K562 (cell line): ENCODE data around the gene KCNH2. TPM values are rescaled to one million over a fixed set of nuclear protein-coding genes. Genes with fewer than 3 reads are reported as not detected.

Source experiments
- CHD7 ChIP-seq: fragments of 200-600 bp; sonication (generic); IDR thresholded peaks from one replicate; pipeline ENCODE4 v1.6.1; 2012; ENCODE audit warnings: mild to moderate bottlenecking, low read depth, low read length, inconsistent platforms
- ELK1 ChIP-seq: sonication (generic); formaldehyde crosslinking; IDR thresholded peaks from 2 replicates; pipeline ENCODE4 v1.8.1; 2022; ENCODE audit warnings: missing genetic modification reagents
- HMGXB4 ChIP-seq: sonication (generic); formaldehyde crosslinking; IDR thresholded peaks from 2 replicates; pipeline ENCODE4 v1.8.1; 2023; ENCODE audit warnings: mild to moderate bottlenecking, missing genetic modification reagents
- IRF1 ChIP-seq: sonication (generic); formaldehyde crosslinking; IDR thresholded peaks from 2 replicates; pipeline ENCODE4 v1.8.0; 2022; ENCODE audit warnings: missing genetic modification reagents, mild to moderate bottlenecking, borderline replicate concordance
- KAT8 ChIP-seq: fragments of 450-650 bp; IDR thresholded peaks from 2 replicates; pipeline ENCODE4 v1.6.1; 2016; ENCODE audit warnings: low read depth, mild to moderate bottlenecking
- MED1 ChIP-seq: sonication (generic); formaldehyde crosslinking; IDR thresholded peaks from 2 replicates; pipeline ENCODE4 v1.8.1; 2023; ENCODE audit warnings: missing genetic modification reagents, borderline replicate concordance
- RBBP5 ChIP-seq: fragments of 200-600 bp; sonication (generic); IDR thresholded peaks from 2 replicates; pipeline ENCODE4 v1.6.1; 2012; ENCODE audit warnings: borderline replicate concordance, mild to moderate bottlenecking, low read length, control low read depth, inconsistent platforms; ENCODE audit not compliant: insufficient read depth, poor library complexity, severe bottlenecking
- RFX5 ChIP-seq: IDR thresholded peaks from 2 replicates; pipeline ENCODE4 v1.6.1; 2011; ENCODE audit warnings: low read depth, mild to moderate bottlenecking, improper control_type of control experiment, low read length
- SREBF2 ChIP-seq: sonication (generic); formaldehyde crosslinking; IDR thresholded peaks from 2 replicates; pipeline ENCODE4 v1.4.0; 2020; ENCODE audit warnings: mild to moderate bottlenecking, missing genetic modification reagents
- TCFL5 ChIP-seq: fragments of 250-450 bp; sonication (Bioruptor Pico); conservative IDR thresholded peaks from 2 replicates; pipeline ENCODE4 v1.6.1; 2021; ENCODE audit warnings: mild to moderate bottlenecking, moderate library complexity, matching md5 sums
- polyA plus RNA-seq, 8 experiments: library from polyadenylated mRNA; depleted of rRNA in 4 of 8; stranded (reverse) in 5 of 8; unstranded in 3 of 8; fragments of >200 nt; fragmentation: Nextera tagmentation in 2 of 8; fragmentation: Illumina TruSeq in 1 of 8; extraction: Ambion mirVana in 2 of 8; extraction: Trizol in 1 of 8; gene quantifications; 2 replicates each; pipeline versions ENCODE4 v1.2.1 to v1.2.3, GENCODE V29; 2011 to 2014; ENCODE audit warnings: inconsistent platforms in 1 of 8, missing spikeins in 1 of 8
- total RNA-seq, 7 experiments: library from RNA; depleted of rRNA in 6 of 7; stranded (reverse); fragments of >200 nt in 6 of 7; fragmentation: Illumina TruSeq in 2 of 7; extraction: Trizol in 2 of 7; gene quantifications; 2 replicates each; pipeline versions ENCODE4 v1.2.1 to v1.2.3, GENCODE V29; 2011 to 2021; ENCODE audit warnings: low replicate concordance in 1 of 7

KCNH2 gene
- total and polyA plus RNA-seq, 9 of the 15 experiments (the other 6 are each of a cell fraction or from before 2014, with no cell fraction given) = 18.1 to 368 (median 218) TPM

- TF ChIP-seq IRF1 (CRISPR knock-in tag) (no peak), MED1 (no peak), TCFL5 (CRISPR knock-in tag) (no peak), HMGXB4 (CRISPR knock-in tag) (peak; percentile 60; the same call in 1 of the 2 replicates), CHD7 (peak; percentile 15), SREBF2 (CRISPR knock-in tag) (no peak), ELK1 (CRISPR knock-in tag) (no peak), KAT8 (no peak), RFX5 (no peak), RBBP5 (peak; percentile 91)
Observed at GRCh38 chr7:150974468-150975391, 3.4 kb downstream of the KCNH2 start (continued).
